Peyer's patch (tissue), 4 donors: Measurements from ENCODE around the gene CHST12.

ENCODE experiments used
- CTCF ChIP-seq, 6 experiments: fragments of 450-650 bp in 4 of 6; fragments of 200-600 bp in 2 of 6; sonication (generic) in 1 of 6; IDR thresholded peaks; one replicate each; pipeline ENCODE4 v1.5.1; 2017 to 2019; ENCODE audit warnings: antibody characterized with exemption in 6 of 6, mild to moderate bottlenecking in 3 of 6, moderate library complexity in 1 of 6
- POLR2A ChIP-seq, 2 donors: fragments of 450-650 bp; IDR thresholded peaks; one replicate each; pipeline ENCODE4 v1.5.1; 2017; ENCODE audit warnings: antibody characterized with exemption in 2 of 2, mild to moderate bottlenecking in 2 of 2, moderate library complexity in 2 of 2

GRCh38 chr7:2487586-2488271 lies 84.3 kb downstream of the CHST12 start:
- TF ChIP-seq CTCF (IDR thresholded peaks at IDR 0.05) (no peak), POLR2A (IDR thresholded peaks at IDR 0.05) (no peak)
